HT1080 (cell line): Measurements from ENCODE around the gene FAM161A. TPM values are rescaled to one million over a fixed set of nuclear protein-coding genes. Genes with fewer than 3 reads are reported as not detected.
A peak's percentile ranks its signal among the peaks of the same experiment; 100 is the strongest.
"Not testable (repeated sequence)": the region's sequence is repeated elsewhere in the genome, so short reads cannot be mapped to it uniquely, and the experiment has no call there.

ENCODE experiments used
- DNase-seq: peaks from one replicate; pipeline ENCODE4 v3.0.0-alpha.2; 2015; ENCODE audit warnings: low read depth
- total RNA-seq: library from RNA; depleted of rRNA; stranded (reverse); fragments of >200 nt; shearing (Covaris generic); gene quantifications from 2 replicates; pipeline ENCODE4 v1.2.3, GENCODE V29; 2014

The FAM161A gene
- total RNA-seq, 1 experiment from 2014 or later = 3.1 TPM

GRCh38 chr2:61845320-61845719 lies 8.5 kb downstream of the FAM161A start:
- DNase-seq = no peak

- no peak for DNase-seq
Measured at GRCh38 chr2:61841286-61841685, 12.6 kb downstream of the FAM161A start.

DNA sequence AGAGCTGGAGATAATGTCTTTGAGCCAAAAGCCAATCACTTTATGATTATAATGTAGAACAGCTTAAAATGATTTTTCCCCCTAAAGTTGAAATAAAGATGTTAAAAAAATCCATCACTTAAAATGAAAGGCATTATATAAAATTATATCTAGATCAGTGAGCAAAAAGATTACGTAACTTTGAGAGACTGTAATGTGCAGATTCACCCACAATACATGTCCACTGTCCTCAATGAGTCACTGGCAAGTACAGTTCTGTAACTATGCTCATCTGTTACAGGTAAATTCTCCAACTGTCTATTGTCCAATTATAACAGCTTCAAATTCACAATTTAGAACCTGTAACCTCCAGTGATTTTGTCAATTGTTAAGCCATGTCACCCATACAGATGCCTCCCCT lies 19.0 kb downstream of the FAM161A start:
- no peak for DNase-seq

GRCh38 chr2:61833971-61834370 lies 19.9 kb downstream of the FAM161A start:
- no peak for DNase-seq

DNA sequence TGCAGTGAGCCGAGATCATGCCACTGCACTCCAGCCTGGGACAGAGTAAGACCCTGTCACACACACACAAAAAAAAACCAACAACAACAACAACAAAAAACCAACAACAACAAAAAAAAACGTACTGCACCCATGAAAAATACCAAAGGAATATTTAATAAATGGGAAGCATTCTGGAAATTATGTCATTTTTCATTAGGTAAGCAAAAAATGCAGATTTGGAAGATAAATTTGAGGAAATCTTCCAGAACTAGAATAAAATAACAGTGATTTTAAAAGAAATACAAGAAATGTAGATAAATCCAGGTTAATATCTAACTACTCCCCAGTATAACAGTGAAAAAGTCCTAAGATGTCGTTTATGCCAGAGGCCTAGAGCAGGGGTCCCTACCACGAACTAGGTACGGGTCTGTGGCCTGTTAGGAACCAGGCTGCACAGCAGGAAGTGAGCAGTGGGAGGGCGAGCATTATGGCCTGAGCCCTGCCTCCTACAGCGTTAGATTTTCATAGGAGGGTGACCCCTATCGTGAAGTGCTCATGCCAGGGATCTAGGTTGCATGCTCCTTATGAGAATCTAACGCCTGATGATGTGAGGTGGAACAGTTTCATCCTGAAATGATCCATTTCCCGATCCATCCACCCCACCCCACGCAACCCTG lies 21.5 kb downstream of the FAM161A start:
- DNase-seq = no peak

- DNase-seq = no peak
Measured at GRCh38 chr2:61822255-61822654, 31.6 kb downstream of the FAM161A start.

GRCh38 chr2:61816480-61817355 lies 37.1 kb downstream of the FAM161A start:
- DNase-seq = no peak

DNA sequence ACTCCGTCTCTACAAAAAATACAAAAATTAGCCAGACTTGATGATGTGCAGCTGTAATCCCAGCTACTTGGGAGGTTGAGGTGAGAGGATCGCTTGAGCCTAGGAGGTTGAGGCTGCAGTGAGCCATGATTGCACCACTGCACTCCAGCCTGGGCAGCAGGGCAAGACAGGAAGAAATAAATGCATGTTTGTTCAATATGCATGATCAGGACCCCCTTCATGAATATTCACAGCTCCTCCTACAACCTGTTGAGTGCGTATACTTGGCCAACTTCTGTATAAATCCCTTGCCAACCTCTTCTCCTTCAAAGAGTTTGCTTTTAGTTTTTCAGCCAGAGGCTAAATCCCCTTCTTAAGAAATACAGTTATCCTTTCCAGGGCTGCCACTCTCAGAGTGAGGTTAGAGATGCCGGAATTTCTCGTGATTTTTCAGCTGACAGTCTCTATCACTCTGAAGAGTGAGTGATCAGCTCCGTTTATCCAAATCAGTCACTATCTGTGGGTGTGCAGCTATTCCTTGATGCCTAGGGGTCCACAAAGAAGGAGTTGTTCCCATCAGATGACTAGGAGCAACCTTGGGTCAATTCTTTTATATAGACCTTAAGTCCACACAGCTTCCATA lies 39.2 kb downstream of the FAM161A start:
- no peak for DNase-seq

- DNase-seq = not testable (repeated sequence)
Measured at GRCh38 chr2:61813314-61813713, 40.5 kb downstream of the FAM161A start.

DNA sequence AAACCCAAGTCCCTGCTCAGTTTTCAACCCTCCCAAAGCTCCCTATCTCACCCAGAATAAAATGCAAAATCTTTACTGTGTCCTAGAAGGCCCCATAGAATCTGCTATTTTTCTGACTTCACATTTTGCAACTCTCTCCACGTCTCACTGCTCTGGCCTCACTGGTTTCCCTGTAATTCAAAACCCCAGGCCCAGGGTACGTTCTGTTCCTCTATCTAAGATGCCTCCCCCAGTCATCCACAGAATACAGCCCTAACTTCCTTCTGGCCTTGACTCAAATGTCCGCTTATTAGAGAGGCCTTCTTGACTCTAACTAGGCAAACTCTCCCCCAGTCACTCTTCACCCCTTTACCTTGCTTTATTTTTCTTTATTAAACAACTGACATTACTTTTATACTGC lies 42.0 kb downstream of the FAM161A start:
- no peak for DNase-seq

DNA sequence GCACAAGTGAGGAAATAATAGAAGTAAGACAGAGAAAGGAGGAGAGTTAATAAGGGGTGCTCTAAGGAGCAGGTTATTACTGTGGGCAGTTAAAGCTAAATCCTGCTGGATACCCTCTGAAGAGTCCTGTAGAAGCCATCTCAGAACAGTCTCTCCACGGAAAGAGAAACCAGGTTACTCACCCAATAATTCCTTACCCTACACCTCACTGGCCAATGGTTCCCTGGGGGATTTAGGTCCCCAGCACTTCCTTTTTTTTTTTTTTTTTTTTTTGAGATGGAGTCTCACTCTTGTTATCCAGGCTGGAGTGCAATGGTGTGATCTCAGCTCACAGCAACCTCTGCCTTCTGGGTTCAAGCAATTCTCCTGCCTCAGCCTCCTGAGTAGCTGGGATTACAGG lies 43.7 kb downstream of the FAM161A start:
- DNase-seq = not testable (repeated sequence)

- DNase-seq = not testable (repeated sequence)
Measured at GRCh38 chr2:61808693-61809092, 45.2 kb downstream of the FAM161A start.

- no peak for DNase-seq
Measured at GRCh38 chr2:61807036-61807757, 46.7 kb downstream of the FAM161A start.

GRCh38 chr2:61802548-61802947 lies 51.3 kb downstream of the FAM161A start:
- no peak for DNase-seq

- DNase-seq = no peak
Measured at GRCh38 chr2:61799099-61799498, 54.8 kb downstream of the FAM161A start.

- not testable (repeated sequence) for DNase-seq
Measured at GRCh38 chr2:61797446-61797845, 56.4 kb downstream of the FAM161A start.

DNA sequence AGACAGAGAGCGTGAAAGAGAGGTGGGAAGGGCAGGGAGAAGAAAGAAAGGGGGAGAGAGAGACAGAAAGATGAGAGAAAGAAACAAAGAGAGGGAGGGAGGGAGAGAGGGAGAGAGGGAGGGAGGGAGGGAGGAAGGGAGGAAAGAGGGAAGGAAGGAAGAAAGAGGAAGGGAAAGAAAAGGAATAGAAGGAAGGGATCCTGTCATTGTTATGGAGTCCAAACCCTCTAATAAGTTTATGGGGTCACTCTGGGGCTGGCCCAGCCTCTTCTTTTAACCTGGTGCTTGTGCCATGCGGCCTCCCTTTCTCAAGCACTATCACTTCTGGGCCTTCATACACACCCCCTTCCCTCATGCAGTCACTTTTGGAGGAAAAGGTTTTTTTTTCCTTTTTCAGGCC lies 58.5 kb downstream of the FAM161A start:
- DNase-seq = no peak

DNA sequence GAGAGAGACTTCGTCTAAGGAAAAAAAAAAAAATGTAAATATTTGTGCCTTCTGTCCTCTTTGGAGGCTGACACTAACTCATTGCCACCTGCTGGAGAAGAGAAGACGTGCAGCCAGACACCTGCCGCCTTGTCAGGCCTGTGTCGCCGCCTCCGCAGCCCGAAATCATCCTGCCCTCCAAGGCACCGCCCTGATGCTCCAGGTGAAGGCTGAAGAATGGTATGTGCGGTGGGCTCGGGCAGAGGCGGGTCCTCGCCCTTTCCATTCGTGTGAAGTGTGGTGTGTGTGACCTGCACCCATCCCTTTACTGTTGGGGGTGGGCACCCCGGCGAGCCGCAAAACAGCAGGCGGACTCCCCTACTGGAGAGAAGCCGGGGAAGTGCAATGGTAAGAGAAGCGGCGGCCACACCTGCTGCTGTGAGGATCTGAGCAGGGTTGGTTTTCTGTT lies 60.4 kb downstream of the FAM161A start:
- DNase-seq = peak; percentile 51

- no peak for DNase-seq
Measured at GRCh38 chr2:61792355-61792890, 61.4 kb downstream of the FAM161A start.

- DNase-seq = peak; percentile 14
Measured at GRCh38 chr2:61789807-61790602, 63.9 kb downstream of the FAM161A start.
